PC-3 (cell line): ENCODE measurements around the gene KRT83. TPM values are rescaled to one million over a fixed set of nuclear protein-coding genes. Genes with fewer than 3 reads are reported as not detected.

Source experiments
- ATAC-seq: fragments of 200-7000 bp; cut with Tn5 transposase; 2 replicates; pipeline ENCODE4 v1.9.1; 2020; ENCODE audit warnings: mild to moderate bottlenecking, moderate library complexity
- BruUV-seq: library from RNA; stranded (reverse); fragments of 400-500 nt; replicated peaks from 2 replicates; lab custom pipeline; 2021; lab: Mats Ljungman, UMichigan
- CTCF ChIA-PET: fragments of 300-600 bp; sonication (Branson Sonifier 250); formaldehyde crosslinking; loops from one replicate; lab custom pipeline; 2022; ENCODE audit warnings: antibody characterized with exemption; lab: Charles Lee
- POLR2A ChIA-PET: fragments of 300-600 bp; sonication (Branson Sonifier 250); formaldehyde crosslinking; loops from one replicate; lab custom pipeline; 2022; ENCODE audit warnings: antibody characterized with exemption; ENCODE audit not compliant: unreplicated experiment; lab: Charles Lee
- DNase-seq: peaks from one replicate; pipeline ENCODE4 v3.0.0-alpha.2; 2015
- H2AFZ ChIP-seq: fragments of 300-600 bp; sonication (generic); 2 replicates; pipeline ENCODE4 v1.6.0; 2016; ENCODE audit warnings: antibody characterized with exemption, low read length
- H3F3A ChIP-seq: fragments of 300-600 bp; sonication (generic); one replicate; pipeline ENCODE4 v1.6.0; 2017; ENCODE audit warnings: antibody characterized with exemption, low read length, control low read depth, mild to moderate bottlenecking; ENCODE audit not compliant: unreplicated experiment
- H3K27ac ChIP-seq: fragments of 300-600 bp; sonication (generic); 2 replicates; pipeline ENCODE4 v1.5.1; 2016; ENCODE audit warnings: mild to moderate bottlenecking, low read length
- H3K27me3 ChIP-seq: fragments of 300-600 bp; sonication (generic); 2 replicates; pipeline ENCODE4 v1.6.1; 2016; ENCODE audit warnings: low read length, mixed read lengths
- H3K36me3 ChIP-seq: fragments of 300-600 bp; sonication (generic); 2 replicates; pipeline ENCODE4 v1.6.1; 2016; ENCODE audit warnings: low read depth, mixed run types, low read length, mixed read lengths
- H3K4me1 ChIP-seq: fragments of 300-600 bp; sonication (generic); 2 replicates; pipeline ENCODE4 v1.5.1; 2016; ENCODE audit warnings: low read length; ENCODE audit not compliant: insufficient read depth
- H3K4me2 ChIP-seq: fragments of 300-600 bp; sonication (generic); 2 replicates; pipeline ENCODE4 v1.6.0; 2016; ENCODE audit warnings: low read length
- H3K4me3 ChIP-seq: fragments of 300-600 bp; sonication (generic); 2 replicates; pipeline ENCODE4 v1.5.1; 2016; ENCODE audit warnings: mild to moderate bottlenecking, low read length, mixed read lengths
- H3K79me2 ChIP-seq: fragments of 300-600 bp; sonication (generic); 2 replicates; pipeline ENCODE4 v1.6.1; 2017; ENCODE audit warnings: low read length, mixed read lengths
- H3K9ac ChIP-seq: fragments of 300-600 bp; sonication (generic); 2 replicates; pipeline ENCODE4 v1.6.0; 2016; ENCODE audit warnings: mild to moderate bottlenecking, low read length
- H3K9me2 ChIP-seq: fragments of 300-600 bp; sonication (generic); replicated peaks from 2 replicates; pipeline ENCODE4 v1.6.1; 2016; ENCODE audit warnings: mixed run types, low read length, mixed read lengths
- H3K9me3 ChIP-seq: fragments of 300-600 bp; sonication (generic); 2 replicates; pipeline ENCODE4 v1.6.1; 2016; ENCODE audit warnings: low read length, mixed read lengths
- H4K20me1 ChIP-seq: fragments of 300-600 bp; sonication (generic); 2 replicates; pipeline ENCODE4 v1.6.1; 2016; ENCODE audit warnings: low read length, mixed read lengths
- EZH2 ChIP-seq: fragments of 300-600 bp; sonication (generic); IDR thresholded peaks from one replicate; pipeline ENCODE4 v1.6.1; 2017; ENCODE audit warnings: antibody characterized with exemption, mild to moderate bottlenecking, low read length; ENCODE audit not compliant: unreplicated experiment
- EZH2phosphoT487 ChIP-seq: fragments of 300-600 bp; sonication (generic); IDR thresholded peaks from 2 replicates; pipeline ENCODE4 v1.6.1; 2018; ENCODE audit warnings: mild to moderate bottlenecking, antibody characterized with exemption, low read length, borderline replicate concordance
- intact Hi-C: fragments of 100-400 bp; cut with micrococcal nuclease; formaldehyde crosslinking; loops from 2 replicates; pipeline ENCODE4 v1.9.0; 2023
- total RNA-seq: library from RNA; depleted of rRNA; stranded (reverse); fragments of >200 nt; gene quantifications from 2 replicates; pipeline ENCODE4 v1.2.3, GENCODE V29; 2014
- TF ChIP-seq, protein P1 (sequence below): fragments of 300-600 bp; sonication (generic); conservative IDR thresholded peaks from 2 replicates; pipeline ENCODE4 v1.5.1; 2017; ENCODE audit warnings: antibody characterized with exemption, low read depth, mild to moderate bottlenecking, low read length

KRT83 gene
- total RNA-seq, 1 experiment from 2014 or later: 0.33 TPM

DNA sequence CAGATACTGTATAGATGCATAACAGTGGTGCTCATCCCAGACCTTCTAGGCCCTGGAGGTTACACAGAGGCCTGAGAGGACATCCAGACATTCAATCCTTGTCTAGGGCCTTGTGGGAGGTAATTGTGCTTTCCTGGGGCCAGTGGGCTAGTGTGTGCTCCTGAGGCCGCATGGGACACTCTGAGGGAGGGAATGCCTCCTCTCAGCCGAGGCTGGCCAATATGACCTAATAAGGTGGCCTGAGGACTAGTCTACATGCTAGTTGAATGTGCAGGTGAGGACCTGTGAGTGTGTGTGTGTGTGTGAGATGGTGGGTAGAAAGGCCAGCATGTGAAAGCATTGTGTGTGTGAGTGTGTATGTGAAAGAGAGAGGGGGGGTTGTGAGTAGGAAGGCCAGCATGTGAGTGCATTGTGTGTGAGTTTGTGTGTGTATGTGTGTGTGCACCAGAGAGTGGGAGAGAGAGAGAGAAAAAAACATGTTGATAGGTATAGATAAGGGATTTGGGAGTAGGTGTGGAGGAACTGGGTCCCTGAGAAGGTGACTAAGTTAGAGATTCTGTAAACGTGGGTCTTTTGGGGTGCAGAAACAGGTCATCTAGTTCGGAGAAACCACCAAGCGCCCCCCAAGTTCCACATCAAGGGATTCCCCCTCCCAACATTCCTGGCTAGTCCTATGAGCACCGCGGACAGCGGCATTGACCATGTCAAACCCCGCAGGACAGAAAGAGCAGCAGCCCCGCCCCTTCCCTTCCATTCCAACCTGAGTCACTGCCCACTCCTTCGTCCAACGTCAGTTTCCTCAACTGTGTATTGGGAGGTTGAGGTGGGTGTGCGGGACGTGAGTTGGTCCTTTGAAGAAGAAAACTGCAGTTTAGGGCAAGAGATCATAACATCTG is 20.2 kb downstream of the KRT83 start:
- Histone ChIP-seq H2AFZ (no peak overlapping the region), H3K79me2 (no peaks in the 10 kb centered on the region), H3F3A (no peaks in the 10 kb centered on the region), H4K20me1 (no peaks in the 10 kb centered on the region), H3K9me2 (no peaks in the 10 kb centered on the region), H3K4me1 (no peaks in the 10 kb centered on the region; the same call in 1 of the 2 replicates), H3K27me3 (no peaks in the 10 kb centered on the region), H3K4me3 (no peak overlapping the region), H3K9ac (no peak overlapping the region), H3K27ac (no peak overlapping the region), H3K36me3 (no peaks in the 10 kb centered on the region), H3K9me3 (no peaks in the 10 kb centered on the region), H3K4me2 (no peak overlapping the region)
- ChIA-PET CTCF (no interaction called here), POLR2A (no interaction called here)
- no TSS peak for BruUV-seq
- TF ChIP-seq, protein P1, sequence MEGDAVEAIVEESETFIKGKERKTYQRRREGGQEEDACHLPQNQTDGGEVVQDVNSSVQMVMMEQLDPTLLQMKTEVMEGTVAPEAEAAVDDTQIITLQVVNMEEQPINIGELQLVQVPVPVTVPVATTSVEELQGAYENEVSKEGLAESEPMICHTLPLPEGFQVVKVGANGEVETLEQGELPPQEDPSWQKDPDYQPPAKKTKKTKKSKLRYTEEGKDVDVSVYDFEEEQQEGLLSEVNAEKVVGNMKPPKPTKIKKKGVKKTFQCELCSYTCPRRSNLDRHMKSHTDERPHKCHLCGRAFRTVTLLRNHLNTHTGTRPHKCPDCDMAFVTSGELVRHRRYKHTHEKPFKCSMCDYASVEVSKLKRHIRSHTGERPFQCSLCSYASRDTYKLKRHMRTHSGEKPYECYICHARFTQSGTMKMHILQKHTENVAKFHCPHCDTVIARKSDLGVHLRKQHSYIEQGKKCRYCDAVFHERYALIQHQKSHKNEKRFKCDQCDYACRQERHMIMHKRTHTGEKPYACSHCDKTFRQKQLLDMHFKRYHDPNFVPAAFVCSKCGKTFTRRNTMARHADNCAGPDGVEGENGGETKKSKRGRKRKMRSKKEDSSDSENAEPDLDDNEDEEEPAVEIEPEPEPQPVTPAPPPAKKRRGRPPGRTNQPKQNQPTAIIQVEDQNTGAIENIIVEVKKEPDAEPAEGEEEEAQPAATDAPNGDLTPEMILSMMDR: no peak
- no peak for TF ChIP-seq EZH2
- no peak for TF ChIP-seq EZH2phosphoT487
- ATAC-seq (no peak), DNase-seq (no peak)
- intact Hi-C loops: no loop called here

DNA sequence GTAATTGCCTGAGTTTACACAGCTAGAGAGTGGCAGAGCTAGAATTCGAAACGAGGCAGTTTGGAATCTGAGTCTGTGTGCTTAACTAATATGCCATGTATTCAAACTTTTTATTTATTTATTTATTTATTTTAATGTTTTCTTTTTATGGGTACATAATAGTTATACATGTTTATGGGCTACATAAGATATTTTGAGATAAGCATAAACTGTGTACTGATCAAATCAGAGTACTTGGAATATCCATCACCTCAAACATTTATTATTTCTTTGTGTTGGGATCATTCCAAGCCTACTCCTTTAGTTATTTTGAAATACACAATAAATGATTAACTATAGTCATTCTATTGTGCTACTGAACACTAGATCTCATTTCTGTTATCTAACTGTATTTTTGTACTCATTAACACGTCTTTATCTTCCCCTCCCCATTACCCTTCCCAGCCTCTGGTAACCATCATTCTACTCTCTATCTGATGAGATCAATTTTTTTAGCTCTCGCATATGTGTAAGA is 22.5 kb downstream of the KRT83 start:
- BruUV-seq: no TSS peak
- H3K4me1 ChIP-seq: no peaks in the 10 kb centered on the region
- H2AFZ ChIP-seq: no peak overlapping the region
- no peaks in the 10 kb centered on the region for H3K9me3 ChIP-seq
- no peaks in the 10 kb centered on the region for H4K20me1 ChIP-seq
- ATAC-seq (no peak), DNase-seq (no peak)
- no peak overlapping the region for H3K4me3 ChIP-seq
- no peaks in the 10 kb centered on the region for H3K79me2 ChIP-seq
- H3K27me3 ChIP-seq: no peaks in the 10 kb centered on the region
- CTCF ChIA-PET: no interaction called here
- POLR2A ChIA-PET: no interaction called here
- no peaks in the 10 kb centered on the region for H3F3A ChIP-seq
- no peaks in the 10 kb centered on the region for H3K9me2 ChIP-seq
- no peak overlapping the region for H3K4me2 ChIP-seq
- no peak overlapping the region for H3K9ac ChIP-seq
- TF ChIP-seq EZH2phosphoT487 (no peak), EZH2 (no peak)
- TF ChIP-seq, protein P1: no peak
- no peaks in the 10 kb centered on the region for H3K36me3 ChIP-seq
- H3K27ac ChIP-seq: no peak overlapping the region
- intact Hi-C loops: no loop called here
